ENCODE results near the gene SLC7A5.

DNA sequence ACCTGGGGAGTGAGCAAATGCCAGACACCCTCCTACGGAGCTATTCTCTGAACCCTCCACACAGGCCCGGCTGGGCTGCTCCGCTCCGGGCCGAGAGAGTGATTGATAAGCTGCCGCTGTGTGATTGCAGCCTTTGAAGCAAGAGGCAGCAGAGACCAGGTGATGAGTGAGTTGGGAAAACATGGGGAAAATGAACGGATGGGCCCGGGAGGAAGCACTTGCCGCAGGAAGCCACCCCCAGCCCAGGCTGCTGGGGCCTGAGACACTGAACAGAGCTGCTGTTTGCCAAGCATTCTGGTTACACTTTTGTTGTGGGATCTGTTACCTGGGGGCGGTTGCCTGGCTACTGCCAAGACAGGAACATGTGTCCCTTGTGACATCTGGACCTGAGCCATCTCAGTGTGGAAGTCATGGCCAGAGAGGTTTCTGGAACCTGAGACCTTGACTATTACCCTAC lies 57.1 kb downstream of the SLC7A5 start:
- TF ChIP-seq EZH2 (IDR thresholded peaks at IDR 0.05; ENCODE audit: insufficient read depth, poor library complexity, severe bottlenecking) (no peak), EZH2phosphoT487 (IDR thresholded peaks at IDR 0.05; ENCODE audit: insufficient read depth, low read depth) (no peak)
